Left lobe of liver (tissue), 1 donor: ENCODE results near the gene HOOK1. TPM values are rescaled to one million over a fixed set of nuclear protein-coding genes. Genes with fewer than 3 reads are reported as not detected.

Experiments used
- total RNA-seq: library from RNA; stranded (reverse); gene quantifications from one replicate; pipeline ENCODE4 v1.2.1, GENCODE V29; 2021
- donor health status: DM: no; HTN: yes; CAD: no.

Gene HOOK1
- total RNA-seq, 1 donor from 2014 or later, result 29.5 TPM

Other genes with a start within 250 kb of the HOOK1 start
- gene CYP2J2, start 111.8 kb downstream of the HOOK1 start, total RNA-seq, result 61.9 TPM